ENCODE results near the gene IDH3B. TPM values are rescaled to one million over a fixed set of nuclear protein-coding genes. Genes with fewer than 3 reads are reported as not detected.

IDH3B gene
- total and polyA plus RNA-seq, 2 of the 8 experiments (the other 6 are each of a cell fraction or from before 2014, with no cell fraction given), result 110 to 167 TPM

GRCh38 chr20:2625062-2625461 is 39.0 kb downstream of the IDH3B start:
- Histone ChIP-seq H3K4me1 (replicated peaks in 1 of 4; ENCODE audit: control insufficient read depth in 3 of 4, insufficient read depth in 4 of 4, low read length in 3 of 4) (no peaks in the 10 kb centered on the region), H3K18ac (ENCODE audit: extremely low read depth, low read length) (no peak overlapping the region), H3K14ac (ENCODE audit: insufficient read length) (no peak overlapping the region), H2BK12ac (ENCODE audit: low read depth, low read length) (no peak overlapping the region), H3K79me1 (ENCODE audit: low read depth, low read length) (no peaks in the 10 kb centered on the region), H3K36me3 (ENCODE audit: control insufficient read depth in 2 of 4, insufficient read depth in 4 of 4, low read length in 3 of 4) (no peaks in the 10 kb centered on the region), H2AFZ (ENCODE audit: low read length) (no peak overlapping the region), H2BK15ac (ENCODE audit: low read length) (no peak overlapping the region), H4K5ac (ENCODE audit: insufficient read length, low read depth, low read length) (no peak overlapping the region), H3K4ac (replicated peaks; ENCODE audit: insufficient read length, low read depth, low read length) (no peak overlapping the region), H4K8ac (ENCODE audit: extremely low read depth, insufficient read depth, low read length) (no peak overlapping the region), H3K9me3 (ENCODE audit: insufficient read depth in 2 of 2, low read depth in 1 of 2, low read length in 1 of 2) (no peaks in the 10 kb centered on the region), H3K9ac (replicated peaks in 1 of 4; ENCODE audit: extremely low read depth in 1 of 4, low read depth in 3 of 4, low read length in 3 of 4) (no peak overlapping the region), H3K56ac (replicated peaks; ENCODE audit: insufficient read length, low read depth, low read length) (no peak overlapping the region), H3K4me3 (ENCODE audit: extremely low read depth in 1 of 4, insufficient read depth in 2 of 4, low read depth in 3 of 4, low read length in 4 of 4) (no peak overlapping the region), H2BK120ac (replicated peaks; ENCODE audit: low read depth, low read length) (no peak overlapping the region), H2BK20ac (ENCODE audit: low read length) (no peak overlapping the region), H4K20me1 (replicated peaks in 1 of 2; ENCODE audit: control insufficient read depth in 1 of 2, insufficient read depth in 2 of 2, low read length in 2 of 2) (no peaks in the 10 kb centered on the region), H3K27ac (ENCODE audit: low read depth, low read length) (no peak overlapping the region), H3K23ac (ENCODE audit: insufficient read length) (no peak overlapping the region), H3K79me2 (ENCODE audit: control insufficient read depth in 1 of 2, insufficient read depth in 2 of 2, low read length in 2 of 2) (no peaks in the 10 kb centered on the region), H2AK5ac (ENCODE audit: low read depth, low read length) (no peak overlapping the region), H3K23me2 (ENCODE audit: low read depth, low read length) (no peaks in the 10 kb centered on the region), H3K4me2 (ENCODE audit: insufficient read depth in 1 of 2, low read depth in 2 of 2, low read length in 2 of 2) (no peak overlapping the region), H2BK5ac (ENCODE audit: low read depth, low read length) (no peak overlapping the region), H3K27me3 (replicated peaks in 1 of 4; ENCODE audit: control insufficient read depth in 3 of 4, extremely low read depth in 1 of 4, insufficient read depth in 3 of 4, low read length in 3 of 4) (no peaks in the 10 kb centered on the region; a peak in 1 of 7 replicates), H4K91ac (replicated peaks; ENCODE audit: insufficient read length, low read length) (no peak overlapping the region)
- WGBS, 2 experiments (ENCODE audit: extremely low coverage in 1 of 2, insufficient coverage in 1 of 2, insufficient read length in 1 of 2, insufficient replicate concordance in 2 of 2, low coverage in 1 of 2, low lambda C conversion rate in 2 of 2, missing lambda C conversion rate in 1 of 2), result 85% methylated on average over 2 of the region's 2 CpGs; no CpG with 5 or more reads in 1 of the 2 experiments
- no peak for DNase-seq (ENCODE audit: low read depth in 1 of 2, low spot score in 2 of 2)
- ChIA-PET CTCF (ENCODE audit: partially characterized antibody) (no interaction called here), POLR2A (ENCODE audit: partially characterized antibody) (interaction anchor here (1.2 kb wide), 1 partner anchor 16 kb away, joined by 3 read pairs; no protein-coding TSS in a partner anchor)
- FAIRE-seq, result no peak

All from H1 (cell line).